Measurements from ENCODE around the gene CNIH4.
A peak's percentile ranks its signal among the peaks of the same experiment; 100 is the strongest.
"Not testable (repeated sequence)": the region's sequence is repeated elsewhere in the genome, so short reads cannot be mapped to it uniquely, and the experiment has no call there.

Gene CNIH4

GRCh38 chr1:224356685-224357625 is at the start of gene CNIH4:
Gene CNIH4 (plus strand): TSS chr1:224356879. CDS start chr1:224356925, 46 bp downstream.
- FAIRE-seq = peak; percentile 98

- no peak for FAIRE-seq
These were observed 48.6 kb upstream of the CNIH4 start for GRCh38 chr1:224308064-224308463.

GRCh38 chr1:224311503-224311902 is 45.2 kb upstream of the CNIH4 start:
- not testable (repeated sequence) for FAIRE-seq

GRCh38 chr1:224312025-224312424 is 44.7 kb upstream of the CNIH4 start:
- peak; percentile 63 for FAIRE-seq

GRCh38 chr1:224317383-224318045 is 39.2 kb upstream of the CNIH4 start:
- no peak for FAIRE-seq

GRCh38 chr1:224321706-224322105 is 35.0 kb upstream of the CNIH4 start:
- no peak for FAIRE-seq

GRCh38 chr1:224325959-224326358 is 30.7 kb upstream of the CNIH4 start:
- no peak for FAIRE-seq

GRCh38 chr1:224328644-224329043 is 28.0 kb upstream of the CNIH4 start:
- no peak for FAIRE-seq

GRCh38 chr1:224329484-224329841 is 27.2 kb upstream of the CNIH4 start:
- no peak for FAIRE-seq

- FAIRE-seq = peak; percentile 90
These were observed 26.6 kb upstream of the CNIH4 start, which contains the start of gene NVL for GRCh38 chr1:224329842-224330753. Gene NVL (minus strand): TSS chr1:224330172. CDS start chr1:224330127, 45 bp downstream.

- FAIRE-seq = no peak
These were observed 25.4 kb upstream of the CNIH4 start for GRCh38 chr1:224331326-224331725.

GRCh38 chr1:224331824-224332223 is 24.9 kb upstream of the CNIH4 start:
- no peak for FAIRE-seq

GRCh38 chr1:224333309-224333926 is 23.3 kb upstream of the CNIH4 start:
- peak; percentile 97 for FAIRE-seq

GRCh38 chr1:224333939-224334786 is 22.5 kb upstream of the CNIH4 start:
- no peak for FAIRE-seq

GRCh38 chr1:224338150-224338838 is 18.4 kb upstream of the CNIH4 start:
- FAIRE-seq = no peak

GRCh38 chr1:224339442-224340033 is 17.1 kb upstream of the CNIH4 start:
- no peak for FAIRE-seq

GRCh38 chr1:224340453-224341384 is 16.0 kb upstream of the CNIH4 start:
- not testable (repeated sequence) for FAIRE-seq

- peak; percentile 54 for FAIRE-seq
These were observed 13.0 kb upstream of the CNIH4 start for GRCh38 chr1:224343679-224344078.

GRCh38 chr1:224348137-224348536 is 8.5 kb upstream of the CNIH4 start:
- FAIRE-seq = no peak
